Measurements from ENCODE around the gene RIMBP2. TPM values are rescaled to one million over a fixed set of nuclear protein-coding genes. Genes with fewer than 3 reads are reported as not detected.

RIMBP2 gene
- total RNA-seq, 3 donors from 2014 or later: 2.3 to 5.9 (median 5.4) TPM

GRCh38 chr12:130434560-130434959 is 281.5 kb downstream of the RIMBP2 start:
- no peak for ATAC-seq
- TF ChIP-seq CTCF (IDR thresholded peaks at IDR 0.05): no peak
- H3K9me3 ChIP-seq: no peaks in the 10 kb centered on the region
- intact Hi-C loops (cut with DNase I, micrococcal nuclease): no loop called here
- no peak for DNase-seq
- H3K4me3 ChIP-seq: no peak overlapping the region
- H3K36me3 ChIP-seq (ENCODE audit: low read depth): no peaks in the 10 kb centered on the region
- no peaks in the 10 kb centered on the region for H3K4me1 ChIP-seq (ENCODE audit: low read depth)

GRCh38 chr12:130433834-130434233 is 282.3 kb downstream of the RIMBP2 start:
- no peak for TF ChIP-seq CTCF (IDR thresholded peaks at IDR 0.05)
- no peak overlapping the region for H3K4me3 ChIP-seq
- intact Hi-C loops (cut with DNase I, micrococcal nuclease): no loop called here
- H3K36me3 ChIP-seq (ENCODE audit: low read depth): no peaks in the 10 kb centered on the region
- DNase-seq (no peak), ATAC-seq (no peak)
- H3K4me1 ChIP-seq (ENCODE audit: low read depth): no peaks in the 10 kb centered on the region
- no peaks in the 10 kb centered on the region for H3K9me3 ChIP-seq

- H3K4me3 ChIP-seq: no peak overlapping the region
- DNase-seq (no peak), ATAC-seq (no peak)
- intact Hi-C loops (cut with DNase I, micrococcal nuclease): no loop called here
- no peaks in the 10 kb centered on the region for H3K4me1 ChIP-seq (ENCODE audit: low read depth)
- no peaks in the 10 kb centered on the region for H3K9me3 ChIP-seq
- H3K36me3 ChIP-seq (ENCODE audit: low read depth): no peaks in the 10 kb centered on the region
- TF ChIP-seq CTCF (IDR thresholded peaks at IDR 0.05): no peak
Measured at GRCh38 chr12:130433411-130433810, 282.7 kb downstream of the RIMBP2 start.

GRCh38 chr12:130431176-130431575 is 284.9 kb downstream of the RIMBP2 start:
- Histone ChIP-seq H3K4me1 (ENCODE audit: low read depth) (no peaks in the 10 kb centered on the region), H3K9me3 (no peaks in the 10 kb centered on the region), H3K36me3 (ENCODE audit: low read depth) (no peaks in the 10 kb centered on the region), H3K4me3 (no peak overlapping the region)
- intact Hi-C loops (cut with DNase I, micrococcal nuclease): no loop called here
- no peak for TF ChIP-seq CTCF (IDR thresholded peaks at IDR 0.05)
- DNase-seq (no peak), ATAC-seq (no peak)

GRCh38 chr12:130429656-130430505 is 286.2 kb downstream of the RIMBP2 start:
- intact Hi-C loops (cut with DNase I, micrococcal nuclease): no loop called here
- Histone ChIP-seq H3K36me3 (ENCODE audit: low read depth) (no peaks in the 10 kb centered on the region), H3K4me1 (ENCODE audit: low read depth) (no peaks in the 10 kb centered on the region), H3K4me3 (no peak overlapping the region), H3K9me3 (no peaks in the 10 kb centered on the region)
- ATAC-seq (no peak), DNase-seq (no peak)
- no peak for TF ChIP-seq CTCF (IDR thresholded peaks at IDR 0.05)

All from mucosa of descending colon (tissue), 3 donors.